ENCODE results near the gene ATAD2B.
"Not testable (repeated sequence)": the region's sequence is repeated elsewhere in the genome, so short reads cannot be mapped to it uniquely, and the experiment has no call there.

ATAD2B gene

GRCh38 chr2:23746141-23746863, 180.6 kb downstream of the ATAD2B start:
- no peak for DNase-seq (ENCODE audit: extremely low read depth, low read depth)
- TF ChIP-seq, protein P1, sequence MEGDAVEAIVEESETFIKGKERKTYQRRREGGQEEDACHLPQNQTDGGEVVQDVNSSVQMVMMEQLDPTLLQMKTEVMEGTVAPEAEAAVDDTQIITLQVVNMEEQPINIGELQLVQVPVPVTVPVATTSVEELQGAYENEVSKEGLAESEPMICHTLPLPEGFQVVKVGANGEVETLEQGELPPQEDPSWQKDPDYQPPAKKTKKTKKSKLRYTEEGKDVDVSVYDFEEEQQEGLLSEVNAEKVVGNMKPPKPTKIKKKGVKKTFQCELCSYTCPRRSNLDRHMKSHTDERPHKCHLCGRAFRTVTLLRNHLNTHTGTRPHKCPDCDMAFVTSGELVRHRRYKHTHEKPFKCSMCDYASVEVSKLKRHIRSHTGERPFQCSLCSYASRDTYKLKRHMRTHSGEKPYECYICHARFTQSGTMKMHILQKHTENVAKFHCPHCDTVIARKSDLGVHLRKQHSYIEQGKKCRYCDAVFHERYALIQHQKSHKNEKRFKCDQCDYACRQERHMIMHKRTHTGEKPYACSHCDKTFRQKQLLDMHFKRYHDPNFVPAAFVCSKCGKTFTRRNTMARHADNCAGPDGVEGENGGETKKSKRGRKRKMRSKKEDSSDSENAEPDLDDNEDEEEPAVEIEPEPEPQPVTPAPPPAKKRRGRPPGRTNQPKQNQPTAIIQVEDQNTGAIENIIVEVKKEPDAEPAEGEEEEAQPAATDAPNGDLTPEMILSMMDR (IDR thresholded peaks at IDR 0.05; ENCODE audit: low read depth, low read length) = no peak

- TF ChIP-seq, protein P1 (IDR thresholded peaks at IDR 0.05; ENCODE audit: low read depth, low read length) = no peak
- no peak for DNase-seq (ENCODE audit: extremely low read depth, low read depth)
Measured at GRCh38 chr2:23745726-23746105, 181.2 kb downstream of the ATAD2B start.

DNA sequence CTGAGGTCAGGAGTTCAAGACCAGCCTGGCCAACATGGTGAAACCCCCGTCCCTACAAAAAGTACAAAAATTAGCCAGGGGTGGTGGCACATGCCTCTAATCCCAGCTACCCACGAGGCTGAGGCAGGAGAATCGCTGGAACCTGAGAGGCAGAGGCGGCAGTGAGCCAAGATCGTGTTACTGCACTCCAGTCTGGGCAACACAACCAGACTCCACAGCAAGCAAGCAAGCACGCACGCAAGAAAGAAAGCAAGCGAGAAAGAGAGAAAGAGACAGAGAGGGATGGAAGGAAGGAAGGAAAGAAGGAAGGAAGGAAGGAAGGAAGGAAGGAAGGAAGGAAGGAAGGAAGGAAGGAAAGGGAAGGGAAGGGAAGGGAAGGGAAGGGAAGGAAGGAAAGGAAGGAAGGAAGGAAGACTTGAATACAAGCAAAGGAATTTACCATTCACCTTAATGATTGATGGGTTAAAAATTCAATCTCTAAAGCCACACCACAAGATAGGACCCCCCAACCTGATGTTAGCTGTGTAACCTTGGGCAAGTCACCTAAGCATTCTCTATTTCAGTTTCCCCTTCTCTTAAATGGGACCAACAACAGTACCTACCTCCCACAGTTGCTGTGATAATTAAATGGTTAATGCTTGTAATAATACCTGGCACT, 181.7 kb downstream of the ATAD2B start:
- TF ChIP-seq, protein P1 (IDR thresholded peaks at IDR 0.05; ENCODE audit: low read depth, low read length) = no peak
- no peak for DNase-seq (ENCODE audit: extremely low read depth, low read depth)

DNA sequence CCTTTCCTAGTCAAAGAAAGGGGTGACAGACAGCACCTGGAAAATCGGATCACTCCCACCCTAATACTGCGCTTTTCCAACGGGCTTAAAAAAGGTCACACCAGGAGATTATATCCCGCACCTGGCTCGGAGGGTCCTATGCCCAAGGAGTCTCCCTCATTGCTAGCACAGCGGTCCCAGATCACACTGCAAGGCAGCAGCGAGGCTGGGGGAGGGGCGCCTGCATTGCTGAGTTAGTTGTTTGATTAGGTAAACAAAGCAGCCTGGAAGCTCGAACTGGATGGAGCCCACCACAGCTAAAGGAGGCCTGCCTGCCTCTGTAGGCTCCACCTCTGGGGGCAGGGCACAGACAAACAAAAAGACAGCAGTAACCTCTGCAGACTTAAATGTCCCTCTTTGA, 190.1 kb downstream of the ATAD2B start:
- DNase-seq (ENCODE audit: extremely low read depth, low read depth) = not testable (repeated sequence)

- TF ChIP-seq, protein P1 (IDR thresholded peaks at IDR 0.05; ENCODE audit: low read depth, low read length) = no peak
- DNase-seq (ENCODE audit: extremely low read depth, low read depth) = no peak
Measured at GRCh38 chr2:23734416-23734815, 192.5 kb downstream of the ATAD2B start.

DNA sequence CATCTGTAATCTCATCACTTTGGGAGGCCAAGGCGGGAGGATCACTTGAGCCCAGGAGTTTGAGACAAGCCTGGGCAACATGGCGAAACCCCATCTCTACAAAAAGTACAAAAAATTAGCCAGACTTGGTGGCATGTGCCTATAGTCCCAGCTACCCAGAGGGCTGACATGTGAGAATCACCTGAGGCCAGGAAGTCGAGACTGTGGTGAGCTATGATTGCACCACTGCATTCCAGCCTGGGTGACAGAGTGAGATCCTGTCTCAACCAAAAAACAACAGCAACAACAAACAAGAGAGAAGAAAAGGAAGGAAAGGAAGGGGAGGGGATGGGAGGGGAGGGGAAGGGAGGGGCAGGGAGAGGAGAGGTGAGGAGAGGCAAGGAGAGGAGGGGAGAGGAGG, 203.9 kb downstream of the ATAD2B start:
- not testable (repeated sequence) for DNase-seq (ENCODE audit: extremely low read depth, low read depth)

DNA sequence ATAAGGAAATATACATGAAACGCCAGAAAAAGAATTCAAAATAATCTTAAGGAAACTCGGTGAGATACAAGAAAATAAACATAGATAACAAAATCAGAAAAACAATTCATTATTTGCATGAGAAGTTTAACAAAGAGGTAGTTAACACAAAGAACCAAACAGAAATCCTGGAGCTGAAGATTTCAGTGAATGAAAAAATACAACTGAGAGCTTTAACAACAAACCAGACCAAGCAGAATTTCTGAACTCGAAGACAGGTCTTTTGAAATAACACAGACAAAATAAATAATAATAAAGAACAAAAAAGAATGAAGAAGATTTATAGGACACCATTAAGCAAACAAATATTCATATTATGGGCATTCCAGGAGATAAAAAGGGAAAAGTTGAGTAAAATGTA, 204.7 kb downstream of the ATAD2B start:
- TF ChIP-seq, protein P1 (IDR thresholded peaks at IDR 0.05; ENCODE audit: low read depth, low read length) = no peak
- no peak for DNase-seq (ENCODE audit: extremely low read depth, low read depth)

DNA sequence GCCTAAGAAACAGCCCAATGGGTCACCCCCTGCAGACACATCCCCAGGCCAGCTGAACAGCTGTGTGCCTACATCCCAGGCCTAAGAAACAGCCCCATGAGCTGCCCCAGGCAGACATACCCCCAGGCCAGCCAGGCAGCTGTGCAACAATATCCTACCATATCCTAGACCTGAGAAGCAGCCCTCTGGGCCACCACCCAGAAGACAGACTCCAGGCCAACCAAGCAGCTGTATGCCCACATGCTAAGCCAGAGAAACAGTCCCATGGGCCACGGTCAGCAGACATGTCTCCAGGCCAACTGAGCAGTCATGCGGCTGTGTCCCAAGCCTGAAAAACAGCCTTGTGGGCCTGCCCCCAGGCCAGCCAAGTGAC, 205.5 kb downstream of the ATAD2B start:
- TF ChIP-seq, protein P1 (IDR thresholded peaks at IDR 0.05; ENCODE audit: low read depth, low read length) = no peak
- DNase-seq (ENCODE audit: extremely low read depth, low read depth) = no peak
